ENCODE results near the gene TMCC2.

- no peak for TF ChIP-seq POLR2A (IDR thresholded peaks at IDR 0.05)
- TF ChIP-seq CTCF (IDR thresholded peaks at IDR 0.05) = no peak
These were observed 40.3 kb upstream of the TMCC2 start for GRCh38 chr1:205187420-205187819.

All from uterus (tissue), 2 donors.